ENCODE measurements around the gene RANBP3.
A peak's percentile ranks its signal among the peaks of the same experiment; 100 is the strongest.

The RANBP3 gene

DNA sequence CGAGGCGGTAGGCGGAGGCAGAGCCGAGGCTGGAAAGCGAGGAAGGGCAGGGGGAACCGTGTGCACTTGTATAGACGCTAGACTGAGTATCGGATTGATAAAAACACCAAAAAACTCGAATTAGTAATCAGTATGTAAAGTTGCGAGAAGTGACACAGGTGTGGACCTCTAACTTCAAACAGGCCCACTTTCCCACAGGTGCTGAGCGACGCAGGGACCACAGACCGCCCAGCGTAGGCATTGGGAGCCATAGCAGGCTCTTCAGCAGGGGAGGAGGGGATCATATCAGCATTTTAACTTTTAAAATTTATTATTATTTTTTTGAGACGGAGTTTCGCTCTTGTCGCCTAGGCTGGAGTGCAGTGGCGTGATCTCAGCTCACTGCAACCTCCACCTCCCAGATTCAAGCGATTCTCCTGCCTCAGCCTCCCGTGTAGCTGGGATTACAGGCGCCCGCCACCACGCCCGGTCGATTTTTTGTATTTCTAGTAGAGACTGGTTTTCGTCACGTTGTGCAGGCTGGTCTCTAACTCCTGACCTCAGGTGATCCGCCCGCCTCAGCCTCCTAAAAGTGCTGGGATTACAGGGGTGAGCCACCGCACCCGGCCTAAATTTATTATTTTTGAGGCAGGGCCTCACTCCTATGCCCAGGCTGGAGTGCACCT, 72.7 kb downstream of the RANBP3 start:
- H3K27ac ChIP-seq (ENCODE audit: low read length): peak overlapping the region; percentile 56
- H3K4me1 ChIP-seq (ENCODE audit: control insufficient read depth in 1 of 2, insufficient read depth in 2 of 2, low read length in 2 of 2): peaks cover 0 to 26% of the 10 kb centered on the region in 2 donors
- H3K4me3 ChIP-seq (ENCODE audit: low read depth in 1 of 2, low read length in 2 of 2): peak overlapping the region; percentile 75 to 95
- peaks cover 0 to 11% of the 10 kb centered on the region in 2 donors for H3K36me3 ChIP-seq (ENCODE audit: control insufficient read depth in 1 of 2, insufficient read depth in 2 of 2, low read length in 2 of 2)
- H3K9me3 ChIP-seq (ENCODE audit: control insufficient read depth in 1 of 2, low read length in 2 of 2): no peaks in the 10 kb centered on the region
- H3K27me3 ChIP-seq (ENCODE audit: low read depth, low read length): no peaks in the 10 kb centered on the region

GRCh38 chr19:5904352-5905113, 73.4 kb downstream of the RANBP3 start, which contains the start of gene VMAC:
Gene VMAC (plus strand): TSS chr19:5904872. CDS start chr19:5904891, 19 bp downstream.
- Histone ChIP-seq H3K27me3 (ENCODE audit: low read depth, low read length) (no peaks in the 10 kb centered on the region), H3K4me3 (ENCODE audit: low read depth in 1 of 2, low read length in 2 of 2) (peak within 1 kb of the TSS; percentile 91 to 95), H3K27ac (ENCODE audit: low read length) (peak within 1 kb of the TSS; percentile 90), H3K9me3 (ENCODE audit: control insufficient read depth in 1 of 2, low read length in 2 of 2) (no peaks in the 10 kb centered on the region), H3K4me1 (ENCODE audit: control insufficient read depth in 1 of 2, insufficient read depth in 2 of 2, low read length in 2 of 2) (peaks cover 0 to 26% of the 10 kb centered on the region in 2 donors), H3K36me3 (ENCODE audit: control insufficient read depth in 1 of 2, insufficient read depth in 2 of 2, low read length in 2 of 2) (peaks cover 0 to 8% of the 10 kb centered on the region in 2 donors)

- Histone ChIP-seq H3K4me1 (ENCODE audit: control insufficient read depth in 1 of 2, insufficient read depth in 2 of 2, low read length in 2 of 2) (peaks cover 0 to 26% of the 10 kb centered on the region in 2 donors), H3K9me3 (ENCODE audit: control insufficient read depth in 1 of 2, low read length in 2 of 2) (no peaks in the 10 kb centered on the region), H3K27ac (ENCODE audit: low read length) (peak within 1 kb of the TSS; percentile 90)
Measured at GRCh38 chr19:5903624-5904351, 74.2 kb downstream of the RANBP3 start, which contains the start of gene NDUFA11. Gene NDUFA11 (minus strand): TSS chr19:5903790. CDS start chr19:5903708, 82 bp downstream.

DNA sequence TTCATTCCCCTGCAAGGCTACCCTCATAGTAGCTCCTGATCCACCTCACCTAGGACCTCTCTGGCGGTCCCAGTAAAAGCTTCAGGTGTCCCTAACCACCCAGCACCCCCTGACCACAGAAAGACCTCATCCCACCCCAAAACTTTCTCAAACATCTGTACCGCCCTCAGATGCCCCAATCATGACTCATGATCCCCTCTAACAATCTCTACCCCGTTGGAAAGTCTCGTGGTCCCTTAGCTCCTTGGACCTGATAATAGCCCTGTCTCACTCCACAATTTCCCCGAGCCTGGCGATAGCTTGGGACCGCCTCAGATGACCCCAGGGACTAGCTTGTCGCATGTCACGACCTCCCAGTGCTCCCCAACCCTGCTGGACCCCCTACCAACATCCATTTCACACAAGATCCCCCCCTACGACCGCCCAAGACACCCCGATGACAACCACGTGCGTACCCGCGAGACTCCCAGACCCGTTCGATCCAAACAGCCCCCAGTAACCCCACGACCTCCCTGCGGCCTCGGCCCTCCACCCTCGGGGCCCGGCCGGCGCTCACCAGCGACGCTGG, 74.8 kb downstream of the RANBP3 start:
- Histone ChIP-seq H3K4me3 (ENCODE audit: low read depth in 1 of 2, low read length in 2 of 2) (peak overlapping the region; percentile 91 to 92), H3K36me3 (ENCODE audit: control insufficient read depth in 1 of 2, insufficient read depth in 2 of 2, low read length in 2 of 2) (no peaks in the 10 kb centered on the region), H3K9me3 (ENCODE audit: control insufficient read depth in 1 of 2, low read length in 2 of 2) (no peaks in the 10 kb centered on the region), H3K27me3 (ENCODE audit: low read depth, low read length) (no peaks in the 10 kb centered on the region), H3K27ac (ENCODE audit: low read length) (peak overlapping the region; percentile 90), H3K4me1 (ENCODE audit: control insufficient read depth in 1 of 2, insufficient read depth in 2 of 2, low read length in 2 of 2) (peaks cover 0 to 26% of the 10 kb centered on the region in 2 donors)

More at GRCh38 chr19:5903624-5904351, 74.2 kb downstream of the RANBP3 start, which contains the start of gene NDUFA11:
- Histone ChIP-seq H3K4me3 (ENCODE audit: low read depth in 1 of 2, low read length in 2 of 2) (peak within 1 kb of the TSS; percentile 91 to 95), H3K36me3 (ENCODE audit: control insufficient read depth in 1 of 2, insufficient read depth in 2 of 2, low read length in 2 of 2) (peaks cover 0 to 2% of the 10 kb centered on the region in 2 donors), H3K27me3 (ENCODE audit: low read depth, low read length) (no peaks in the 10 kb centered on the region)

- no peak overlapping the region for H3K4me3 ChIP-seq (ENCODE audit: low read depth in 1 of 2, low read length in 2 of 2)
- no peaks in the 10 kb centered on the region for H3K9me3 ChIP-seq (ENCODE audit: control insufficient read depth in 1 of 2, low read length in 2 of 2)
- no peak overlapping the region for H3K27ac ChIP-seq (ENCODE audit: low read length)
- H3K36me3 ChIP-seq (ENCODE audit: control insufficient read depth in 1 of 2, insufficient read depth in 2 of 2, low read length in 2 of 2): peaks cover 0 to 12% of the 10 kb centered on the region in 2 donors
- no peaks in the 10 kb centered on the region for H3K27me3 ChIP-seq (ENCODE audit: low read depth, low read length)
- H3K4me1 ChIP-seq (ENCODE audit: control insufficient read depth in 1 of 2, insufficient read depth in 2 of 2, low read length in 2 of 2): peaks cover 0 to 17% of the 10 kb centered on the region in 2 donors
Measured at GRCh38 chr19:5900976-5901375, 77.0 kb downstream of the RANBP3 start.

- H3K4me3 ChIP-seq (ENCODE audit: low read depth in 1 of 2, low read length in 2 of 2): no peak overlapping the region
- H3K4me1 ChIP-seq (ENCODE audit: control insufficient read depth in 1 of 2, insufficient read depth in 2 of 2, low read length in 2 of 2): peaks cover 0 to 12% of the 10 kb centered on the region in 2 donors
- no peaks in the 10 kb centered on the region for H3K9me3 ChIP-seq (ENCODE audit: control insufficient read depth in 1 of 2, low read length in 2 of 2)
- peaks cover 9 to 22% of the 10 kb centered on the region in 2 donors for H3K36me3 ChIP-seq (ENCODE audit: control insufficient read depth in 1 of 2, insufficient read depth in 2 of 2, low read length in 2 of 2)
- H3K27me3 ChIP-seq (ENCODE audit: low read depth, low read length): no peaks in the 10 kb centered on the region
- H3K27ac ChIP-seq (ENCODE audit: low read length): no peak overlapping the region
Measured at GRCh38 chr19:5899728-5900526, 78.0 kb downstream of the RANBP3 start.

- Histone ChIP-seq H3K27ac (ENCODE audit: low read length) (no peak overlapping the region), H3K4me3 (ENCODE audit: low read depth in 1 of 2, low read length in 2 of 2) (no peak overlapping the region), H3K27me3 (ENCODE audit: low read depth, low read length) (no peaks in the 10 kb centered on the region), H3K36me3 (ENCODE audit: control insufficient read depth in 1 of 2, insufficient read depth in 2 of 2, low read length in 2 of 2) (peaks cover 9 to 27% of the 10 kb centered on the region in 2 donors), H3K4me1 (ENCODE audit: control insufficient read depth in 1 of 2, insufficient read depth in 2 of 2, low read length in 2 of 2) (peaks cover 0 to 8% of the 10 kb centered on the region in 2 donors), H3K9me3 (ENCODE audit: control insufficient read depth in 1 of 2, low read length in 2 of 2) (no peaks in the 10 kb centered on the region)
Measured at GRCh38 chr19:5897189-5897969, 80.6 kb downstream of the RANBP3 start.

DNA sequence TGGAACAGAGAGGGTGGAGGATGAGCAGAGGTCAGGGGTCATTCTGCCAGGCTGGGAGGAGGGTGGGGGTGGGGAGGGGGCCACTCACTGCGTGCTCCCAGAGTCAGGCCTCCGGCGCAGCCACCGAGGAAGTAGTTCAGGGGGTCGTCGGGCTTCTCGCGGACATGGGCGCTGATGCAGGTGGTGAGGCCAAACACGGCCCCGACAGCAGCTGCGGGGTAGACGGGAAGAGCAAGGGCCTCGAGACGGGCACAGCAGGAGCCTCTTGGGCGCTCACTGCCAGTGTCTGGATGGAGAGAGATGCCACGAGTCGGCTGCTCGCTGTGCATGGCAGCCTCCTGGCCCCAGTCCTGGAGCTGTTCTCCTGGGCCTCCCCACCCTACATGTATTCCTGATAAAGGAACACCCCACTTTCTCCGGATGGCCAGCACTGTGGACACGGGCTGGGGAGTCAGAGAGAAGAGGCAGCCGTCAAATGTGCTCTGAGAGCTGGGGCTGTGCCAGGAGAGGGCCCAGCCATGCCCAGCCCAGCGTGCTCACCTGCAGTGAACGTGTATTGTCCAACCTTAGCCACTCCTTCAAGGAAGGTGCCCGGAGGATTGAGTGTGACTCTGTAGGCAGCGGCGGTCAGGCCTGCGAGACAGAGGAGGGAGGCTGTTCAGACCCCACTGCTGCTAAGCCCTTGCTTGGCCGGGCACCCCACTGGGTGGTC, 81.4 kb downstream of the RANBP3 start:
- H3K36me3 ChIP-seq (ENCODE audit: control insufficient read depth in 1 of 2, insufficient read depth in 2 of 2, low read length in 2 of 2): peaks cover 9 to 27% of the 10 kb centered on the region in 2 donors
- no peak overlapping the region for H3K27ac ChIP-seq (ENCODE audit: low read length)
- H3K9me3 ChIP-seq (ENCODE audit: control insufficient read depth in 1 of 2, low read length in 2 of 2): no peaks in the 10 kb centered on the region
- H3K27me3 ChIP-seq (ENCODE audit: low read depth, low read length): peaks cover 4% of the 10 kb centered on the region
- H3K4me1 ChIP-seq (ENCODE audit: control insufficient read depth in 1 of 2, insufficient read depth in 2 of 2, low read length in 2 of 2): peaks cover 0 to 13% of the 10 kb centered on the region in 2 donors
- H3K4me3 ChIP-seq (ENCODE audit: low read depth in 1 of 2, low read length in 2 of 2): no peak overlapping the region

GRCh38 chr19:5895890-5896289, 82.0 kb downstream of the RANBP3 start:
- H3K4me3 ChIP-seq (ENCODE audit: low read depth in 1 of 2, low read length in 2 of 2): no peak overlapping the region
- peaks cover 9 to 27% of the 10 kb centered on the region in 2 donors for H3K36me3 ChIP-seq (ENCODE audit: control insufficient read depth in 1 of 2, insufficient read depth in 2 of 2, low read length in 2 of 2)
- peaks cover 0 to 13% of the 10 kb centered on the region in 2 donors for H3K4me1 ChIP-seq (ENCODE audit: control insufficient read depth in 1 of 2, insufficient read depth in 2 of 2, low read length in 2 of 2)
- H3K9me3 ChIP-seq (ENCODE audit: control insufficient read depth in 1 of 2, low read length in 2 of 2): no peaks in the 10 kb centered on the region
- no peak overlapping the region for H3K27ac ChIP-seq (ENCODE audit: low read length)
- H3K27me3 ChIP-seq (ENCODE audit: low read depth, low read length): peaks cover 6% of the 10 kb centered on the region

Measured in muscle layer of duodenum (tissue), 2 donors.